H1 (cell line): ENCODE results near the gene CYB561. TPM values are rescaled to one million over a fixed set of nuclear protein-coding genes. Genes with fewer than 3 reads are reported as not detected.

Experiments used
- CTCF ChIA-PET: fragments of 300-600 bp; sonication (Branson Sonifier 250); formaldehyde crosslinking; loops from one replicate; lab custom pipeline; 2021; ENCODE audit not compliant: partially characterized antibody; lab: Charles Lee
- POLR2A ChIA-PET: fragments of 300-600 bp; sonication (Branson Sonifier 250); formaldehyde crosslinking; loops from one replicate; lab custom pipeline; 2021; ENCODE audit warnings: inconsistent platforms; ENCODE audit not compliant: partially characterized antibody; lab: Charles Lee
- DNase-seq, 2 experiments: peaks; one replicate each; pipeline versions ENCODE4 v3.0.0 to v3.0.0-alpha.2; 2010 to 2022; ENCODE audit warnings: low spot score in 2 of 2, low read depth in 1 of 2, mixed read lengths in 1 of 2
- FAIRE-seq: peaks from 2 replicates; lab custom pipeline; 2011; peaks lifted over from hg19 to GRCh38; lab: Jason Lieb, UNC
- H2AFZ ChIP-seq: 2 replicates; pipeline ENCODE4 v1.8.1; 2012; ENCODE audit warnings: low read length, inconsistent platforms
- H2AK5ac ChIP-seq: 2 replicates; pipeline ENCODE4 v1.6.1; 2013; ENCODE audit warnings: low read depth, low read length
- H2BK120ac ChIP-seq: replicated peaks from 2 replicates; pipeline ENCODE3; 2013; ENCODE audit warnings: low read depth, low read length, inconsistent platforms
- H2BK12ac ChIP-seq: 2 replicates; pipeline ENCODE4 v1.6.1; 2013; ENCODE audit warnings: low read depth, low read length
- H2BK15ac ChIP-seq: 2 replicates; pipeline ENCODE4 v1.6.1; 2013; ENCODE audit warnings: low read length
- H2BK20ac ChIP-seq: 2 replicates; pipeline ENCODE4 v1.6.1; 2013; ENCODE audit warnings: low read length
- H2BK5ac ChIP-seq: 2 replicates; pipeline ENCODE4 v1.6.1; 2013; ENCODE audit warnings: low read depth, low read length
- H3K14ac ChIP-seq: 2 replicates; pipeline ENCODE4 v1.6.1; 2013; ENCODE audit warnings: inconsistent platforms; ENCODE audit not compliant: insufficient read length
- H3K18ac ChIP-seq: 2 replicates; pipeline ENCODE4 v1.6.1; 2013; ENCODE audit warnings: low read length; ENCODE audit errors: extremely low read depth
- H3K23ac ChIP-seq: 2 replicates; pipeline ENCODE4 v1.6.1; 2013; ENCODE audit warnings: inconsistent platforms; ENCODE audit not compliant: insufficient read length
- H3K23me2 ChIP-seq: 2 replicates; pipeline ENCODE4 v1.6.1; 2013; ENCODE audit warnings: low read depth, low read length
- H3K27ac ChIP-seq: 2 replicates; pipeline ENCODE4 v1.6.1; 2011; ENCODE audit warnings: low read depth, low read length, inconsistent platforms
- H3K27me3 ChIP-seq, 4 experiments: replicated peaks in 1 of 4; 1 replicate in 1 of 4; 2 replicates in 3 of 4; pipeline versions ENCODE4 v1.6.1 to v1.8.1; 2011 to 2013; ENCODE audit warnings: low read length in 3 of 4, mild to moderate bottlenecking in 3 of 4, inconsistent platforms in 2 of 4, mixed read lengths in 2 of 4, moderate library complexity in 1 of 4; ENCODE audit not compliant: control insufficient read depth in 3 of 4, insufficient read depth in 3 of 4; ENCODE audit errors: extremely low read depth in 1 of 4
- H3K36me3 ChIP-seq, 4 experiments: 2 replicates each; pipeline versions ENCODE4 v1.6.1 to v1.8.1; 2011 to 2013; ENCODE audit warnings: mild to moderate bottlenecking in 4 of 4, low read length in 3 of 4, moderate library complexity in 2 of 4, control low read depth in 1 of 4, inconsistent platforms in 1 of 4; ENCODE audit not compliant: insufficient read depth in 4 of 4, control insufficient read depth in 2 of 4
- H3K4ac ChIP-seq: replicated peaks from 2 replicates; pipeline ENCODE3; 2013; ENCODE audit warnings: low read length, low read depth, mixed read lengths, inconsistent platforms; ENCODE audit not compliant: insufficient read length
- H3K4me1 ChIP-seq, 4 experiments: replicated peaks in 1 of 4; 1 replicate in 1 of 4; 2 replicates in 3 of 4; pipeline versions ENCODE4 v1.6.1 to v1.8.1; 2011 to 2013; ENCODE audit warnings: low read length in 3 of 4, inconsistent platforms in 2 of 4, mixed read lengths in 1 of 4; ENCODE audit not compliant: insufficient read depth in 4 of 4, control insufficient read depth in 3 of 4
- H3K4me2 ChIP-seq, 2 experiments: 2 replicates each; pipeline versions ENCODE4 v1.6.1 to v1.8.1; 2011 to 2013; ENCODE audit warnings: low read depth in 2 of 2, low read length in 2 of 2, control low read depth in 1 of 2, inconsistent platforms in 1 of 2, mild to moderate bottlenecking in 1 of 2; ENCODE audit not compliant: insufficient read depth in 1 of 2
- H3K4me3 ChIP-seq, 4 experiments: fragments of 200-600, 300-600 bp in 1 of 4; sonication (generic), shearing (Covaris generic), sonication (Bioruptor Twin) in 1 of 4; 2 replicates each; pipeline versions ENCODE4 v1.5.1 to v1.8.1; 2011 to 2016; ENCODE audit warnings: low read length in 4 of 4, low read depth in 3 of 4, control low read depth in 2 of 4, inconsistent platforms in 2 of 4, mild to moderate bottlenecking in 2 of 4, mixed read lengths in 1 of 4, moderate library complexity in 1 of 4; ENCODE audit not compliant: insufficient read depth in 2 of 4; ENCODE audit errors: extremely low read depth in 1 of 4
- H3K56ac ChIP-seq: replicated peaks from 2 replicates; pipeline ENCODE3; 2013; ENCODE audit warnings: low read depth, mild to moderate bottlenecking, mixed read lengths, low read length, inconsistent platforms; ENCODE audit not compliant: insufficient read length
- H3K79me1 ChIP-seq: 2 replicates; pipeline ENCODE4 v1.6.1; 2013; ENCODE audit warnings: low read depth, low read length, control low read depth
- H3K79me2 ChIP-seq, 2 experiments: 2 replicates each; pipeline versions ENCODE4 v1.6.1 to v1.8.1; 2012 to 2013; ENCODE audit warnings: low read length in 2 of 2, mild to moderate bottlenecking in 2 of 2, inconsistent platforms in 1 of 2; ENCODE audit not compliant: insufficient read depth in 2 of 2, control insufficient read depth in 1 of 2
- H3K9ac ChIP-seq, 4 experiments: replicated peaks in 1 of 4; 1 replicate in 1 of 4; 2 replicates in 3 of 4; pipeline versions ENCODE4 v1.6.1 to v1.8.1; 2011 to 2013; ENCODE audit warnings: low read depth in 3 of 4, low read length in 3 of 4, control low read depth in 2 of 4, mild to moderate bottlenecking in 2 of 4, moderate library complexity in 2 of 4, inconsistent platforms in 1 of 4; ENCODE audit errors: extremely low read depth in 1 of 4
- H3K9me3 ChIP-seq, 2 experiments: 2 replicates each; pipeline versions ENCODE4 v1.6.1 to v1.8.1; 2012 to 2013; ENCODE audit warnings: mild to moderate bottlenecking in 2 of 2, moderate library complexity in 2 of 2, control low read depth in 1 of 2, inconsistent platforms in 1 of 2, low read depth in 1 of 2, low read length in 1 of 2, mixed read lengths in 1 of 2; ENCODE audit not compliant: insufficient read depth in 2 of 2
- H4K20me1 ChIP-seq, 2 experiments: replicated peaks in 1 of 2; 2 replicates each; pipeline versions ENCODE3 to v1.8.1; 2011 to 2013; ENCODE audit warnings: inconsistent platforms in 2 of 2, low read length in 2 of 2, mild to moderate bottlenecking in 1 of 2; ENCODE audit not compliant: insufficient read depth in 2 of 2, control insufficient read depth in 1 of 2
- H4K5ac ChIP-seq: 2 replicates; pipeline ENCODE4 v1.6.1; 2013; ENCODE audit warnings: low read length, low read depth, mixed read lengths, inconsistent platforms; ENCODE audit not compliant: insufficient read length
- H4K8ac ChIP-seq: 2 replicates; pipeline ENCODE4 v1.8.0; 2013; ENCODE audit warnings: mild to moderate bottlenecking, moderate library complexity, low read length, inconsistent platforms; ENCODE audit not compliant: insufficient read depth; ENCODE audit errors: extremely low read depth
- H4K91ac ChIP-seq: replicated peaks from 2 replicates; pipeline ENCODE3; 2013; ENCODE audit warnings: low read length, mixed read lengths, inconsistent platforms; ENCODE audit not compliant: insufficient read length
- GABPA ChIP-seq: IDR thresholded peaks from 2 replicates; pipeline ENCODE4 v1.6.1; 2011; ENCODE audit warnings: mild to moderate bottlenecking, low read length, moderate library complexity, borderline replicate concordance; ENCODE audit not compliant: insufficient read depth
- WGBS, 2 experiments: shearing (Covaris generic) in 1 of 2; methylation state at CpG; one replicate each; pipeline versions ENCODE4 v1.1.6 to v1.1.7; 2013 to 2015; ENCODE audit warnings: low lambda C conversion rate in 2 of 2, mixed read lengths in 2 of 2, inconsistent platforms in 1 of 2, low coverage in 1 of 2, missing lambda C conversion rate in 1 of 2; ENCODE audit not compliant: insufficient replicate concordance in 2 of 2, insufficient coverage in 1 of 2, insufficient read length in 1 of 2; ENCODE audit errors: extremely low coverage in 1 of 2, missing lambda C conversion rate in 1 of 2; 5-methylcytosine and 5-hydroxymethylcytosine counted together
- polyA plus RNA-seq, 7 experiments: library from polyadenylated mRNA; depleted of rRNA in 3 of 7; stranded (reverse) in 5 of 7; unstranded in 2 of 7; fragments of >200 nt in 5 of 7; fragments of 200-250 nt in 2 of 7; gene quantifications; 1 replicate in 5 of 7; 2 replicates in 1 of 7; 4 replicates in 1 of 7; pipeline versions ENCODE4 v1.2.1 to v1.2.3, GENCODE V29; 2011 to 2013; ENCODE audit warnings: missing spikeins in 2 of 7, mixed read lengths in 2 of 7
- total RNA-seq: library from RNA; stranded (reverse); fragmentation: NEBNext Ultra II Directional; extraction: Animal tissue kit (Norgen Biotek cat#: 25700); gene quantifications from 2 replicates; pipeline ENCODE4 v1.2.1, GENCODE V29; 2021

Gene CYB561
- total and polyA plus RNA-seq, 2 of the 8 experiments (the other 6 are each of a cell fraction or from before 2014, with no cell fraction given): 19.7 to 23.4 TPM

GRCh38 chr17:63431618-63431938 lies 14.5 kb downstream of the CYB561 start:
- WGBS, 2 experiments: 86% methylated on average over 7 of the region's 7 CpGs; no CpG with 5 or more reads in 1 of the 2 experiments
- Histone ChIP-seq H3K27me3 (no peaks in the 10 kb centered on the region), H3K9ac (no peak overlapping the region), H3K4me1 (peaks cover 4 to 13% (median 8%) of the 10 kb centered on the region in 4 experiments), H3K27ac (no peak overlapping the region), H3K9me3 (no peaks in the 10 kb centered on the region), H3K79me2 (no peaks in the 10 kb centered on the region), H2BK15ac (no peak overlapping the region), H3K56ac (no peak overlapping the region), H3K23ac (no peak overlapping the region), H3K18ac (no peak overlapping the region), H3K14ac (no peak overlapping the region), H3K79me1 (no peaks in the 10 kb centered on the region; the same call in 1 of the 2 replicates), H3K4me2 (no peak overlapping the region), H2AK5ac (no peak overlapping the region), H2BK120ac (no peak overlapping the region), H2BK12ac (no peak overlapping the region), H2BK5ac (no peak overlapping the region), H3K4me3 (no peak overlapping the region), H4K20me1 (no peaks in the 10 kb centered on the region), H2AFZ (no peak overlapping the region), H2BK20ac (no peak overlapping the region), H3K23me2 (no peaks in the 10 kb centered on the region), H4K5ac (no peak overlapping the region)
- CTCF ChIA-PET: interaction anchor here (0.8 to 29.0 kb wide), 12 partner anchors 10 to 760 kb away, joined by 3 to 758 read pairs (median 3); partner anchors contain the start of genes ACE and CYB561
- POLR2A ChIA-PET: interaction anchor here (1.3 kb wide), 1 partner anchor 14 kb away, joined by 4 read pairs; no protein-coding TSS in a partner anchor
- no peak for DNase-seq
- no peak for FAIRE-seq
- no peak for TF ChIP-seq GABPA
- TF ChIP-seq, all 59 proteins: peak for 0
- no peak overlapping the region for H3K4ac ChIP-seq
- H4K91ac ChIP-seq: no peak overlapping the region
- H4K8ac ChIP-seq: no peak overlapping the region
- H3K36me3 ChIP-seq: no peaks in the 10 kb centered on the region
